KOPT-K1 (cell line): Measurements from ENCODE around the gene VGF.
"Not testable (repeated sequence)": the region's sequence is repeated elsewhere in the genome, so short reads cannot be mapped to it uniquely, and the experiment has no call there.

Source experiments
- H3K27ac ChIP-seq: fragments of 200-600 bp; sonication (generic); 2 replicates; pipeline ENCODE4 v1.5.1; 2016; ENCODE audit warnings: antibody characterized with exemption, mild to moderate bottlenecking, low read depth, low read length; ENCODE audit not compliant: poor library complexity, severe bottlenecking
- H3K36me3 ChIP-seq: fragments of 200-600 bp; sonication (generic); 2 replicates; pipeline ENCODE4 v1.5.1; 2017; ENCODE audit warnings: antibody characterized with exemption, mild to moderate bottlenecking, low read length, moderate library complexity; ENCODE audit not compliant: insufficient read depth
- H3K9me3 ChIP-seq: fragments of 200-600 bp; sonication (generic); 2 replicates; pipeline ENCODE4 v1.5.1; 2017; ENCODE audit warnings: antibody characterized with exemption, low read length, mild to moderate bottlenecking; ENCODE audit not compliant: insufficient read depth, poor library complexity, severe bottlenecking

Gene VGF

GRCh38 chr7:101165075-101165957 is at the start of gene VGF:
Gene VGF (minus strand): TSS chr7:101165569. CDS start chr7:101164843, 726 bp downstream.
- Histone ChIP-seq H3K27ac (no peak within 1 kb of the TSS), H3K9me3 (no peaks in the 10 kb centered on the region), H3K36me3 (no peaks in the 10 kb centered on the region)

- H3K27ac ChIP-seq, result no peak overlapping the region
- no peaks in the 10 kb centered on the region for H3K36me3 ChIP-seq
- H3K9me3 ChIP-seq, result no peaks in the 10 kb centered on the region
Observed at GRCh38 chr7:101212014-101212413, 46.6 kb upstream of the VGF start.

GRCh38 chr7:101211501-101211900 is 46.1 kb upstream of the VGF start:
- no peaks in the 10 kb centered on the region for H3K36me3 ChIP-seq
- no peaks in the 10 kb centered on the region for H3K9me3 ChIP-seq
- H3K27ac ChIP-seq, result no peak overlapping the region

- no peaks in the 10 kb centered on the region for H3K36me3 ChIP-seq
- H3K9me3 ChIP-seq, result no peaks in the 10 kb centered on the region
- no peak overlapping the region for H3K27ac ChIP-seq
Observed at GRCh38 chr7:101210143-101210542, 44.8 kb upstream of the VGF start.

GRCh38 chr7:101208794-101209193 is 43.4 kb upstream of the VGF start:
- no peak overlapping the region for H3K27ac ChIP-seq
- H3K9me3 ChIP-seq, result no peaks in the 10 kb centered on the region
- no peaks in the 10 kb centered on the region for H3K36me3 ChIP-seq

GRCh38 chr7:101207459-101207858 is 42.1 kb upstream of the VGF start:
- no peak overlapping the region for H3K27ac ChIP-seq
- no peaks in the 10 kb centered on the region for H3K36me3 ChIP-seq
- no peaks in the 10 kb centered on the region for H3K9me3 ChIP-seq

- Histone ChIP-seq H3K27ac (no peak overlapping the region), H3K36me3 (no peaks in the 10 kb centered on the region)
Observed at GRCh38 chr7:101206665-101207042, 41.3 kb upstream of the VGF start.

GRCh38 chr7:101205901-101206664 is 40.7 kb upstream of the VGF start:
- Histone ChIP-seq H3K27ac (no peak overlapping the region), H3K36me3 (no peaks in the 10 kb centered on the region)

More at GRCh38 chr7:101206665-101207042, 41.3 kb upstream of the VGF start:
- no peaks in the 10 kb centered on the region for H3K9me3 ChIP-seq

GRCh38 chr7:101203740-101204738 is 38.7 kb upstream of the VGF start:
- H3K9me3 ChIP-seq, H3K36me3 ChIP-seq, H3K27ac ChIP-seq: not testable (repeated sequence)

More at GRCh38 chr7:101205901-101206664, 40.7 kb upstream of the VGF start:
- H3K9me3 ChIP-seq, result no peaks in the 10 kb centered on the region

- no peaks in the 10 kb centered on the region for H3K9me3 ChIP-seq
- no peak overlapping the region for H3K27ac ChIP-seq
- no peaks in the 10 kb centered on the region for H3K36me3 ChIP-seq
Observed at GRCh38 chr7:101202603-101202918, 37.2 kb upstream of the VGF start.

- no peaks in the 10 kb centered on the region for H3K36me3 ChIP-seq
- H3K9me3 ChIP-seq, result no peaks in the 10 kb centered on the region
- H3K27ac ChIP-seq, result no peak overlapping the region
Observed at GRCh38 chr7:101201695-101202602, 36.6 kb upstream of the VGF start.

- no peaks in the 10 kb centered on the region for H3K36me3 ChIP-seq
- H3K9me3 ChIP-seq, result no peaks in the 10 kb centered on the region
- no peak within 1 kb of the TSS for H3K27ac ChIP-seq
Observed at GRCh38 chr7:101200862-101201599, 35.7 kb upstream of the VGF start, which contains the start of gene MOGAT3. Gene MOGAT3 (minus strand): TSS chr7:101201036. CDS start chr7:101200854, 182 bp downstream.

- no peak overlapping the region for H3K27ac ChIP-seq
- no peaks in the 10 kb centered on the region for H3K9me3 ChIP-seq
- no peaks in the 10 kb centered on the region for H3K36me3 ChIP-seq
Observed at GRCh38 chr7:101200504-101200861, 35.1 kb upstream of the VGF start.
